Keratinocyte (primary cell): ENCODE measurements around the gene AFDN. TPM values are rescaled to one million over a fixed set of nuclear protein-coding genes. Genes with fewer than 3 reads are reported as not detected.

ENCODE experiments used
- DNase-seq: peaks from one replicate; pipeline ENCODE4 v3.0.0-alpha.2; 2011; ENCODE audit warnings: low read depth, missing footprints, low spot score
- FAIRE-seq: peaks from 2 replicates; lab custom pipeline; 2011; peaks lifted over from hg19 to GRCh38; lab: Jason Lieb, UNC
- H2AFZ ChIP-seq: 2 replicates; pipeline ENCODE4 v1.6.0; 2012; ENCODE audit warnings: low read length, control low read depth, inconsistent platforms; ENCODE audit not compliant: control insufficient read depth
- H3K27ac ChIP-seq: 2 replicates; pipeline ENCODE4 v1.5.1; 2011; ENCODE audit warnings: low read length; ENCODE audit not compliant: control insufficient read depth, insufficient read depth
- H3K27me3 ChIP-seq: 3 replicates; pipeline ENCODE4 v1.6.0; 2011; ENCODE audit warnings: low read length; ENCODE audit not compliant: control insufficient read depth, insufficient read depth; ENCODE audit errors: extremely low read depth
- H3K36me3 ChIP-seq, 2 experiments: 2 replicates in 1 of 2; 3 replicates in 1 of 2; pipeline ENCODE4 v1.5.1; 2011; ENCODE audit warnings: low read length in 2 of 2, mild to moderate bottlenecking in 1 of 2; ENCODE audit not compliant: control insufficient read depth in 2 of 2, insufficient read depth in 2 of 2; ENCODE audit errors: extremely low read depth in 1 of 2
- H3K4me1 ChIP-seq: 3 replicates; pipeline ENCODE4 v1.5.1; 2011; ENCODE audit warnings: low read length; ENCODE audit not compliant: control insufficient read depth, insufficient read depth; ENCODE audit errors: extremely low read depth
- H3K4me2 ChIP-seq: 3 replicates; pipeline ENCODE4 v1.6.0; 2011; ENCODE audit warnings: low read depth, low read length; ENCODE audit not compliant: control insufficient read depth, insufficient read depth; ENCODE audit errors: extremely low read depth
- H3K4me3 ChIP-seq, 3 experiments: fragments of 200-600 bp in 1 of 3; sonication (generic) in 1 of 3; 2 replicates in 2 of 3; 3 replicates in 1 of 3; pipeline ENCODE4 v1.5.1; 2011 to 2016; ENCODE audit warnings: low read length in 3 of 3, mild to moderate bottlenecking in 3 of 3, control low read depth in 2 of 3, inconsistent platforms in 1 of 3, low read depth in 1 of 3, mixed read lengths in 1 of 3, mixed run types in 1 of 3, moderate library complexity in 1 of 3; ENCODE audit not compliant: control insufficient read depth in 2 of 3, insufficient read depth in 2 of 3; ENCODE audit errors: extremely low read depth in 1 of 3
- H3K79me2 ChIP-seq: 2 replicates; pipeline ENCODE4 v1.6.0; 2012; ENCODE audit warnings: low read length; ENCODE audit not compliant: control insufficient read depth, insufficient read depth
- H3K9ac ChIP-seq: 3 replicates; pipeline ENCODE4 v1.6.0; 2011; ENCODE audit warnings: low read length; ENCODE audit not compliant: control insufficient read depth, insufficient read depth; ENCODE audit errors: extremely low read depth
- H3K9me1 ChIP-seq: 3 replicates; pipeline ENCODE4 v1.6.0; 2011; ENCODE audit warnings: low read length; ENCODE audit not compliant: control insufficient read depth, insufficient read depth; ENCODE audit errors: extremely low read depth
- H3K9me3 ChIP-seq: 2 replicates; pipeline ENCODE4 v1.5.1; 2012; ENCODE audit warnings: low read depth, low read length; ENCODE audit not compliant: control insufficient read depth
- H4K20me1 ChIP-seq: 3 replicates; pipeline ENCODE4 v1.6.0; 2011; ENCODE audit warnings: low read length; ENCODE audit not compliant: control insufficient read depth, insufficient read depth; ENCODE audit errors: extremely low read depth
- EZH2 ChIP-seq: IDR thresholded peaks from one replicate; pipeline ENCODE4 v1.6.1; 2012; ENCODE audit warnings: inconsistent platforms, mild to moderate bottlenecking, low read length, moderate library complexity
- dilution Hi-C: fragments of 300-500 bp; cut with MboI; formaldehyde crosslinking; loops from one replicate; pipeline ENCODE4 v1.7.0; 2020; ENCODE audit warnings: low sequenced_read_pairs; ENCODE audit not compliant: extremely low pct_ligation_motif_present
- polyA plus RNA-seq, 5 experiments: library from polyadenylated mRNA; depleted of rRNA in 3 of 5; stranded (reverse) in 3 of 5; stranded (forward) in 1 of 5; unstranded in 1 of 5; fragments of >200 nt; gene quantifications; 1 replicate in 1 of 5; 2 replicates in 3 of 5; 3 replicates in 1 of 5; pipeline versions ENCODE4 v1.2.1 to v1.2.3, GENCODE V29; 2011 to 2012; ENCODE audit warnings: missing spikeins in 2 of 5, low read depth in 1 of 5, low replicate concordance in 1 of 5
- TF ChIP-seq, protein P1 (sequence below), 3 experiments: IDR thresholded peaks in 1 of 3; conservative IDR thresholded peaks in 1 of 3; optimal IDR thresholded peaks in 1 of 3; 2 replicates in 2 of 3; 3 replicates in 1 of 3; pipeline versions ENCODE3 to v1.5.1; 2011; ENCODE audit warnings: low read length in 3 of 3, mild to moderate bottlenecking in 3 of 3, moderate library complexity in 2 of 3, control low read depth in 1 of 3, inconsistent platforms in 1 of 3; ENCODE audit not compliant: insufficient read depth in 2 of 3; ENCODE audit errors: extremely low read depth in 1 of 3

The AFDN gene
- polyA plus RNA-seq, 1 donor (not counting 4 experiments of a cell fraction or from before 2014, with no cell fraction given) = 46.5 TPM

GRCh38 chr6:167896648-167897047 is 69.9 kb downstream of the AFDN start:
- no peak overlapping the region for H3K9ac ChIP-seq
- no peaks in the 10 kb centered on the region for H3K9me3 ChIP-seq
- H3K79me2 ChIP-seq = peaks cover 3% of the 10 kb centered on the region
- TF ChIP-seq, protein P1, sequence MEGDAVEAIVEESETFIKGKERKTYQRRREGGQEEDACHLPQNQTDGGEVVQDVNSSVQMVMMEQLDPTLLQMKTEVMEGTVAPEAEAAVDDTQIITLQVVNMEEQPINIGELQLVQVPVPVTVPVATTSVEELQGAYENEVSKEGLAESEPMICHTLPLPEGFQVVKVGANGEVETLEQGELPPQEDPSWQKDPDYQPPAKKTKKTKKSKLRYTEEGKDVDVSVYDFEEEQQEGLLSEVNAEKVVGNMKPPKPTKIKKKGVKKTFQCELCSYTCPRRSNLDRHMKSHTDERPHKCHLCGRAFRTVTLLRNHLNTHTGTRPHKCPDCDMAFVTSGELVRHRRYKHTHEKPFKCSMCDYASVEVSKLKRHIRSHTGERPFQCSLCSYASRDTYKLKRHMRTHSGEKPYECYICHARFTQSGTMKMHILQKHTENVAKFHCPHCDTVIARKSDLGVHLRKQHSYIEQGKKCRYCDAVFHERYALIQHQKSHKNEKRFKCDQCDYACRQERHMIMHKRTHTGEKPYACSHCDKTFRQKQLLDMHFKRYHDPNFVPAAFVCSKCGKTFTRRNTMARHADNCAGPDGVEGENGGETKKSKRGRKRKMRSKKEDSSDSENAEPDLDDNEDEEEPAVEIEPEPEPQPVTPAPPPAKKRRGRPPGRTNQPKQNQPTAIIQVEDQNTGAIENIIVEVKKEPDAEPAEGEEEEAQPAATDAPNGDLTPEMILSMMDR (optimal IDR thresholded peaks at IDR 0.05 in 1 of 3, IDR thresholded peaks at IDR 0.05 in 1 of 3, conservative IDR thresholded peaks at IDR 0.05 in 1 of 3; ENCODE audit: extremely low read depth in 1 of 3, insufficient read depth in 2 of 3, low read length in 3 of 3) = no peak
- no peak for TF ChIP-seq EZH2
- H4K20me1 ChIP-seq = no peaks in the 10 kb centered on the region
- dilution Hi-C loops = no loop called here
- no peaks in the 10 kb centered on the region for H3K27me3 ChIP-seq
- H3K9me1 ChIP-seq = no peaks in the 10 kb centered on the region
- no peak overlapping the region for H2AFZ ChIP-seq
- peaks cover 16% of the 10 kb centered on the region for H3K4me1 ChIP-seq
- H3K4me2 ChIP-seq = no peak overlapping the region
- H3K36me3 ChIP-seq = peaks cover 7 to 22% of the 10 kb centered on the region in 2 experiments
- FAIRE-seq = no peak
- DNase-seq = no peak
- H3K27ac ChIP-seq = no peak overlapping the region
- no peak overlapping the region for H3K4me3 ChIP-seq

DNA sequence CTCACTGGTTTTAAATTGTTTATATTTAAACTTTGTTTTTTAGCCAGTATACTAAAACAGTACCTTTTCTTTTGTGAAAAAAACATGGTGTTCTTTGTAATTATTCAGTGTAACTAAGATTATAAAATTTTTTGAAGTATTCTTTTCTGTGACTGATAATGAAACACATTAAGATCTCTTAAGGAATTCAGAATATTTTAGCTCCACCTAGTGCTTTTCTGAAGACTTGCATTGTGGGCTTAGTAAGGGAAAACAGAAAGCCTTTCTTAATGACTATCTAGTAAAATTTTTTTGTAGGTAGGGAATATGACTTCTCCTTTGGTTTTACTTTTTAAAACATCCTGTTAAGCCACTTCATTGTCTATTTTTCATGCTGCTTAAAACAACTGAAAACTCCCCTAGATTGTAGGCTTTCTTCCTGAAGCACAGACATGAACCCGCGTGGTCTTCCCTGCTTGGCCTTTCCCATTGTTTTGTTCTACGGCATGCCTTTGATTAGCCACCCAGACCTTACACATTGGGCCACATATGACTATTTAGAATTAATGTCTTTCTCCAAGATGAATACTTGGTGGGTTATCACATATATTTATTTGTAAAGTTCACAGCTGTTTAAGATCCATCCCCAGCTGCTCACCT is 72.1 kb downstream of the AFDN start:
- no peaks in the 10 kb centered on the region for H3K9me3 ChIP-seq
- H3K9me1 ChIP-seq = no peaks in the 10 kb centered on the region
- TF ChIP-seq, protein P1 (optimal IDR thresholded peaks at IDR 0.05 in 1 of 3, IDR thresholded peaks at IDR 0.05 in 1 of 3, conservative IDR thresholded peaks at IDR 0.05 in 1 of 3; ENCODE audit: extremely low read depth in 1 of 3, insufficient read depth in 2 of 3, low read length in 3 of 3) = peak in 2 of 3 experiments; percentile 36 to 60
- no peak for TF ChIP-seq EZH2
- H4K20me1 ChIP-seq = no peaks in the 10 kb centered on the region
- no peak overlapping the region for H3K27ac ChIP-seq
- H3K36me3 ChIP-seq = peaks cover 13 to 27% of the 10 kb centered on the region in 2 experiments
- dilution Hi-C loops = no loop called here
- no peaks in the 10 kb centered on the region for H3K27me3 ChIP-seq
- DNase-seq (no peak), FAIRE-seq (peak; percentile 13)
- peaks cover 3% of the 10 kb centered on the region for H3K79me2 ChIP-seq
- no peak overlapping the region for H3K9ac ChIP-seq
- H2AFZ ChIP-seq = no peak overlapping the region
- H3K4me3 ChIP-seq = no peak overlapping the region
- H3K4me2 ChIP-seq = no peak overlapping the region
- peaks cover 3% of the 10 kb centered on the region for H3K4me1 ChIP-seq
